Rectal smooth muscle tissue (tissue), 1 donor: Measurements from ENCODE around the gene MEGF6.

Source experiments
- H3K27ac ChIP-seq: one replicate; pipeline ENCODE4 v1.7.0; 2013; ENCODE audit warnings: low read depth, low read length, inconsistent platforms
- H3K27me3 ChIP-seq: one replicate; pipeline ENCODE4 v1.7.0; 2013; ENCODE audit warnings: low read length; ENCODE audit not compliant: control insufficient read depth, insufficient read depth
- H3K36me3 ChIP-seq: one replicate; pipeline ENCODE4 v1.7.0; 2013; ENCODE audit warnings: low read length; ENCODE audit not compliant: control insufficient read depth, insufficient read depth
- H3K4me1 ChIP-seq: one replicate; pipeline ENCODE4 v1.7.0; 2013; ENCODE audit warnings: low read length; ENCODE audit not compliant: control insufficient read depth, insufficient read depth
- H3K4me3 ChIP-seq: one replicate; pipeline ENCODE4 v1.7.0; 2013; ENCODE audit warnings: low read length
- H3K9ac ChIP-seq: one replicate; pipeline ENCODE4 v1.7.0; 2013; ENCODE audit warnings: low read length

The MEGF6 gene

DNA sequence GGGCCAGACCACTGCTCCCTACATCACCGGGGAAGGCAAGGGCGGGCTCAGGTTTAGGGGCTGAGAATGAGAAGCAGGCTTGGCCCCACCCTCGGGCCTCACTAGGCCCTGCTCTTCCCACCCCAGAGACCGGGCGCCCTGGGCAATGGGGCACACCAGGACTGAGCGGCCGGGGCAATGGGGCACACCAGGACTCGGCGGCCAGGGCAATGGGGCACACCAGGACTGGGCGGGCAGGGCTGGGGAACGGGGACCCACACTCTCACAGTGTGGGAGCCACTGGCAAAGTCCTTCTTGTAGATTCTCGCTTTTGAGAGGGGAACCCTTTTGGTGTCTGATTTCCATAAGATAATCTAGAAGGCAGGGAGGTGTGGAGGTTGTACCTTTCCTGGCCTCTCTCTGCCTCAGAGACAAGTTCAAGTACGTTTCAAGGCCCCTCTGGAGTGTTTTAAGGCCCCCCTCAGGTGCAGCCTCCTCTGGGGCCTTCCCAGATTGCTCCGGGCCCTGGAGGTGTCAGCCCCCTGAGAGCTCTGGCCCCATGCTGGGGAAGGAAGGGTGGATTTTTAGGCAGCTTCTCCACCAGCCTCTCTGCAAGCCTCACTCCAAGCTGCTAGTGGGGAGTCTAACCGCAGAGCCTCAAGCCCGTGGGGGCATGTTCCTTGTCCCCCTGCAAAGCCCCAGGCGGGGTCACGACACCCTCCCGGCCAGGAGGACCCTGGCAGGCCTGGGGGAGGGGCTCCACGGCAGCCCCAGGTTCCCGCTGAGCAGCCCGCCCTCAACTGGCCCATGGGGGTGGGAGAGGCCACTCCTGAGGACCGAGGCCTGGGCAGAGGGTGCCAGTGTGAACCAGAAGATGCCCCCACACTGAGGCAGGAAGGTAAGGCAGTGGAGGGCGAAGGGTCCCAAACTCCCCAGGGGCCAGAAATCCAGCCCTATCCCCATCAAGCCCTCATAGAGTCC lies 90.6 kb downstream of the MEGF6 start:
- Histone ChIP-seq H3K36me3 (no peaks in the 10 kb centered on the region), H3K9ac (no peak overlapping the region), H3K27ac (no peak overlapping the region), H3K4me3 (no peak overlapping the region), H3K27me3 (no peaks in the 10 kb centered on the region), H3K4me1 (peaks cover 7% of the 10 kb centered on the region)

DNA sequence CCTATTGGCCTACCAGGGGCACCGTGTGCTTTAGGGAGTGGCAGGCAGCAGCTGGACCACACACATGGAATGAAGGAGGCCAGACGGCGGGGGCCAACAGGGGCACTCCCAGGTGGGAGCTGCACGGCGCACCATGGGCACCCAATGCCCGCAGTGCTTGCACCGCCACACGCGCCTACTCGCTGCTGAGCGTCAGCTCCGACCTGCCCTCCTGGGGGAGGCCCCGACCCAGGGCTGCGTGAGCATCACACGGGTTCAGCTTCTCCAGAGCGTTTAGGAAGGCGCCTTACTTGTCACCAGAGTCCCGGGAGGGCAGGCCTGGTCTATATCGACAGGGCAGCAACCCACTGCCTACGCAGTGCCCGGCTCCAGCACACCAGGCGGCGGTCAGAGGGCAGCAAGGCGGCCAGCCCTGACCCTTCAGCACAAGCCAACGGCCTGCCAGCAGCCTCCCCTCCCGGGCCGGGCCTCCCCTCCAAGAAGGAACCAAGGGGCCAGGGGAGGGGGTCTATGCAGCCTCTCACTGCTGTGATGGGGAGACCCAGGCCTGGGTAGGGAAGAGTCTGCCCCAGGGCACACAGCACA lies 91.9 kb downstream of the MEGF6 start:
- Histone ChIP-seq H3K36me3 (no peaks in the 10 kb centered on the region), H3K27me3 (no peaks in the 10 kb centered on the region), H3K9ac (no peak overlapping the region), H3K4me1 (peaks cover 7% of the 10 kb centered on the region), H3K27ac (no peak overlapping the region), H3K4me3 (no peak overlapping the region)

DNA sequence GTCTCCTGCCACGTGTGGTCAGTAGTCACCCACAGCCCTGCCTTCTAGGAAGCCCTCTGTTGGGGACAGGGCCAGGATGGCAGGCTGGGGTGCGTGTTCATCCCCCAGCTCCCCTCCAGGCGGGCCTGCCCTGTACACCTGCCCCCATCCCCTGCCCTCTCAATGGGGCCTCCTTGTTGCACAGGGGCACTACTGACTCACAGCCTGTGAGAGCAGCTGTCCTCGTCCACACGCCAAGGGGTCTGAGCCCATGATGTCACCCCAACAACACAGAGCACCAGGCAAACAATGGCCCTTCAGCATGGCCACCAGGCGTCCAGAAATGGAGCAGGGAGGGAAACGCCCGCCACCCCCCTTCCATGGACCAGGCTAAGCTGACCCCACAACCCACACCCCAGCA lies 92.6 kb downstream of the MEGF6 start:
- Histone ChIP-seq H3K4me3 (no peak overlapping the region), H3K27me3 (no peaks in the 10 kb centered on the region), H3K36me3 (no peaks in the 10 kb centered on the region), H3K27ac (no peak overlapping the region), H3K4me1 (peaks cover 7% of the 10 kb centered on the region), H3K9ac (no peak overlapping the region)

DNA sequence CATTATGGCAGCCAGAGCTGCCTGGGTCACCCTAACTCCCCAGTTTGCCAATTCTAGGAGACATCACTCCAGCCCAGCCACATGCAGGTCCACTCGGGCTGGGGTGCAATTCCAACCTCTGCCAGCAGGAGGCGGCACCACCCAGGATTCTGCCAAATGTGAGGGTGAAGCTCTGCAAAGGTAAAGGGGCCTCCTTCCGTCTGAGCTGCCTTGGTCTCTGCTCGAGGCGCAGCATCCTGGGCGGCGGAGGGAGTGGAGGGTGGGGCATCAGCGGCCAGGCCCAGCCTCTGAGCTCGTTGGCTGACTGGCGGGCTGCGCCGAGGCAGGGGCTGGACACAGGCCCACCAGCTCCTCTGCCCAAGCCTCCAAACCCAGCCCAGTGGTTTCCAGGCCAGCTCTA lies 93.1 kb downstream of the MEGF6 start:
- no peaks in the 10 kb centered on the region for H3K36me3 ChIP-seq

DNA sequence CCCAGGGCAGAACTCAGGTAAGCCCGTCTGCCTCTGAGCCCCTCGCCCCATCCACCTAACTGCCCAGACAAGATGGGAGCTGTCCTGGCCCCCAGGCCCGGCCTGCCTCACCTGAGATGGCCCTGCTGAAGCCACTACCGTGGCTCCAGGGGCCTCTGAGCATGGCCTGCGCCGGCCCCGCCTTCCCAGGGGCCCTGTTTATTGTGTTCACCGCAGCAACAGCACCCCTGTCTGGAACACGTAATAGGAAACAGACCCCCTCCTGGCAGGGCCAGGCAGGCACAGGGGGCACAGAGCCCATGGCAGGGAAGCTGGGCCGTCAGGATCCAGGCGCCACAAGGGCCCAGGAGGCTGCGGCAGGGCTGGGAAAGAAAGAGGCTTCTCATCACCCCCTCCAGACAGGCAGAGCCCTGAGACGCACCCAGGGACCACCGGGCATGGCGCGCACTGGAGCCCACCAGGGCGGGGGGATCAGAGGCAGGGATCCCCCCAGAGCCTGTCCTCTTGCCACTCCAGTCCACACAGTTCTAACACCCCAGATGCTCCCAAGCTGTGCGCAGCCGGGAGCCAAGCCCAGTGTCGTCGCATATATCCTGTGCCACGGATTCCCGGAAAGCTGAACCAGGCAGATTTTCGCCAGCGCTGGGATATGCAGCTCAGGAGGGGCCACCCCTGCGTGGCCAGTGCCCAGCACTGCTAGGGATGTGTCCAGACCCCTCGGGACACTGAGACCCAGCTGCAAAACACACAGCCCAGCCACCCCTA lies 94.2 kb downstream of the MEGF6 start:
- Histone ChIP-seq H3K27ac (no peak overlapping the region), H3K4me3 (no peak overlapping the region), H3K36me3 (no peaks in the 10 kb centered on the region), H3K9ac (no peak overlapping the region), H3K4me1 (peaks cover 7% of the 10 kb centered on the region), H3K27me3 (no peaks in the 10 kb centered on the region)

More for the DNA sequence above, 93.1 kb downstream of the MEGF6 start:
- Histone ChIP-seq H3K9ac (no peak overlapping the region), H3K4me3 (no peak overlapping the region), H3K4me1 (peaks cover 7% of the 10 kb centered on the region), H3K27ac (no peak overlapping the region), H3K27me3 (no peaks in the 10 kb centered on the region)

DNA sequence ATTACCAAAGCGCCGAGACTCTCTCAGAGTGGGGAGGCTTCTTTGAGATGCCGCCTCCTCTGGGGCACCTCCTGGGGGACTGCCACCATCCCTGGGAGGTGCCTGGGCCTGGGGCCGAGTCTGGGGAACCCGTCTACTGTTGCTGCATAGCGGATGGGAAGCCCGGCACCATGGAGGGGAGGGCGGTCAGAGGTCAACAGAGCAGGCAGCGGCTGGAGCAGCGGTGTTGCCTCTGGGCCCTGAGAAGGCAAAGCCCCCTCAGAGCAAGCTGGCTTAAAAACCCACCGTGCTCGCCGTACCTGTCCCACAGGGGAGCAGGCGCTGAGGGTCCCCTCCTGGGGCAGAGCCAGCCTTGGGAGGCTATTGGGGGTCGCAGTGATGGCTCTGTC lies 94.8 kb downstream of the MEGF6 start:
- no peak overlapping the region for H3K4me3 ChIP-seq
- H3K27me3 ChIP-seq: no peaks in the 10 kb centered on the region
- H3K4me1 ChIP-seq: peaks cover 7% of the 10 kb centered on the region
- no peak overlapping the region for H3K27ac ChIP-seq
- no peaks in the 10 kb centered on the region for H3K36me3 ChIP-seq
- H3K9ac ChIP-seq: no peak overlapping the region

DNA sequence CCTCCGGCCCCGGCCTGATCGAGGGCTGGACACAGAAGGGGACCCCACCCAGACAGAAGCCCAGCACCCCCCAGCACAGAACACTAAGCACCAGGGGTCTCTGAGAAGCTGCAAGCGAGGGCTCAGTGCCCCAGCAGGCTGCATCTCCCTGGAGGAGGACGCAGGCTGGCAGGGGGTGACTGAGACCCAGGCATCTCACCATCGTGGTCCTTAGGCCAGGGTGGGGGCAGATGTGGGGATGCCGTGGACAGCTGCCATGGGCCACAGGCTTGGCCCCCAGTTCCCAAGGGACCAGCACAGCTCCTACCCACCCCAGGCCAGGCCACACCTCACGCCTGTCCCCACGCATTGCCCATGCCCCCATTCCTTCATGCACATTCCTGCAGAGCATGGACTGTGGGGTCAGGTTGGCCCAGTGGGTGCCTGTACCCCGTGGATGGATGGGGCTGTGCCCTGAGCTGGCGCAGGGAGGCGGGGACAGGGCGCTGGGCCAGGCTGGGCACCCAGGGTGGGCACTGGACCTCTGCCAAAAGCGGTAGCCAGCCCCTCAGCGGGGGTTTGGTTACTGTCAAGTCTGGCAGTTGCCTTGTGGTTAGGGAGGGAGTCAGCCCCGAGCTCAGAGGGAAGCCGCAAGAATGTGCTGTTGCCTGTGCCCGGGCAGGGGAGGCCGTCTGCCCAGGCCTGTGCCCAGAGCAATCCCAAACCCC lies 95.4 kb downstream of the MEGF6 start:
- H3K27ac ChIP-seq: no peak overlapping the region
- H3K4me1 ChIP-seq: peaks cover 7% of the 10 kb centered on the region
- H3K36me3 ChIP-seq: no peaks in the 10 kb centered on the region
- no peaks in the 10 kb centered on the region for H3K27me3 ChIP-seq
- H3K4me3 ChIP-seq: no peak overlapping the region
- no peak overlapping the region for H3K9ac ChIP-seq

DNA sequence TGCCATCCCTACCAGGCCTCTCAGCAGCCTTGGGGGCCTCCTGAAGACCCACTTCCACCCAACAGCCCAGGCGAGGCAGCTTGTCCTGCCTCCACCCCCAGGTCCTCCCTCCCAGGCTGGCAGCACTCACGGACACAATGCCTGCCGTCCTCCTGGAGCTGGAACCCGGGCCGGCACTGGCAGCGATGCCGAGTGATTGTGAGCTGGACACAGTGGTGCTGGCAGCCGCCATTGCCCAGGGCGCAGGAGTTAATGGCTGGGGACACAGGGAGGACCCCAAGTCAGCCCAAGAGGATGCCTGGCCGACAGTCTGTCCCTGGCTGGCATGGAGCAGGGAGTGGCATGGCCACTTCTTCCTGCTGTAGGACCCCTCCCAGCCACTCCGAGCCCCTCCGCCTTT lies 96.0 kb downstream of the MEGF6 start:
- no peak overlapping the region for H3K9ac ChIP-seq
- no peaks in the 10 kb centered on the region for H3K27me3 ChIP-seq
- peaks cover 7% of the 10 kb centered on the region for H3K4me1 ChIP-seq
- no peak overlapping the region for H3K27ac ChIP-seq
- no peak overlapping the region for H3K4me3 ChIP-seq
- no peaks in the 10 kb centered on the region for H3K36me3 ChIP-seq

DNA sequence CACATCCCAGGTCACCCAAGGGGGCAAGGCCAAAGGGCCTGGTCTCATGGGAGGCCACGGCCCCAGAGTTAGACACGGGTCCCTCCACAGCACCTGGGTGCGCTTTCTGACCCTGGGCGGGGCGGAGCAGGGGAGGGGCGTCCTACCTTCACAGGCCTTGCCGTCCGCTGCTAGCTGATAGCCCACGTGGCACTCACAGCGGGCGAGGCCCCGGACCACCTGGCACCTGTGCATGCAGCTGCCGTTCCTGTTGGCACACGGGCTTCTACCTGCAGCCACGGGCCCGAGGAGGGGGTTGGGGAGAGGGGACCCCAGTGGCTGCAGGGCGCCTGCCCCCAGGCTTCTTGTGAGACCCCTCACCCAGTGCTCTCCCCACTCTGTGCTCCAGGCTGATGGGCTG lies 96.9 kb downstream of the MEGF6 start:
- H3K9ac ChIP-seq: no peak overlapping the region
- H3K4me3 ChIP-seq: no peak overlapping the region
- no peaks in the 10 kb centered on the region for H3K36me3 ChIP-seq
- no peak overlapping the region for H3K27ac ChIP-seq
- H3K27me3 ChIP-seq: no peaks in the 10 kb centered on the region
- peaks cover 7% of the 10 kb centered on the region for H3K4me1 ChIP-seq

DNA sequence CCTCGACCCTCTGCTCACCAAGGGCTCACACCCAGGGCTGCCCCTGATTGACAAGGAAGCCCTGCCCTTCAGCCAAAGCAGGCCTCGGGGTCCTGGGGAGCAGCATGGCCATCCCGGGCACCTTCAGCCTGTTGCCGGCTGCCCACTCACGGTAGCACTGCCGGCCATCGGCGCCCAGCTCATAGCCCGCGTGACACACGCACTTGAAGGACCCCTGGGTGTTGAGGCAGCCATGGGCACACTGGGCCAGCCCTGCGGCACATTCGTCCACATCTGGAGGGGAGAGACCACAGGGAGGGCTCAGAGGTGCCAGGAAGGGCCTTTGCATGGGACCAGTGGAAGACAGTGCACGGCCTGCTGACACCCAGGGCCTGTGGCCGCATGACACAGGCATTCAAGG lies 99.5 kb downstream of the MEGF6 start:
- H3K4me1 ChIP-seq: peaks cover 1% of the 10 kb centered on the region
- H3K27ac ChIP-seq: no peak overlapping the region
- H3K27me3 ChIP-seq: no peaks in the 10 kb centered on the region
- H3K36me3 ChIP-seq: no peaks in the 10 kb centered on the region
- no peak overlapping the region for H3K4me3 ChIP-seq
- H3K9ac ChIP-seq: no peak overlapping the region

DNA sequence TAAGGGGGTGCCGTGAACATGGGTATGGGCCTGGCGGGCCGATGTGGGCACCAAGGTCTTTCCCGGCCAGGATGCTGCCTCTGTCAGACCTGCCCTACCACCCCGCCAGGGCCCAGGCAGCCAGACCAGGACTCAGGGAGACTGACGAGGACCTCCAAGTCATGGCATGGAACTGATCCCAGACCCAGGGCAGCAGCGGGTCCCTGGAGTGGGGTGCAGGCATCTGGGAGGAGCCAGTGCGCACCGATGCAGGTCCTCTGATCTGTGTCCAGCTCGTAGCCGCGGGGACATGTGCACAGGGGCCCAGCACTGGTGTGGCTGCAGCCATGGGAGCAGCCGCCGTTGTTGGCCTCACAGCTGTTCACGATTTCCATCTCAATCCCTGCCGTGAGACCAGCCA lies 100.0 kb downstream of the MEGF6 start:
- Histone ChIP-seq H3K4me1 (no peaks in the 10 kb centered on the region), H3K27me3 (no peaks in the 10 kb centered on the region), H3K4me3 (no peak overlapping the region), H3K36me3 (no peaks in the 10 kb centered on the region), H3K27ac (no peak overlapping the region), H3K9ac (no peak overlapping the region)

DNA sequence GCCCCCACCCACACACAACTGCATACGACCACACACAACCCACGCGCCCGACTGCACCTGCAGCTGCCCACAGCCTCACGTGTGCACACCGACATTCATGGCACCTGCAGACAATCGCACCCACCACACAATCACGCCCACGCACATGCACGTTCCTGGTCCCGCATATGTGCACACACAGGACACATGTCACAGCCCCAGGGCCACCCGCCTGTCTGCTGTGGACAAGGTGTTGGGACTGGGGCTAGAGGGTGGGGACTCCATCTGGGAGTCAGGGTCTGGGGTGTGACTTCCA lies 100.4 kb downstream of the MEGF6 start:
- Histone ChIP-seq H3K27me3 (no peaks in the 10 kb centered on the region), H3K36me3 (no peaks in the 10 kb centered on the region), H3K4me1 (no peaks in the 10 kb centered on the region)

More for the DNA sequence above, 100.4 kb downstream of the MEGF6 start:
- Histone ChIP-seq H3K4me3 (no peak overlapping the region), H3K27ac (no peak overlapping the region), H3K9ac (no peak overlapping the region)
